Ishikawa (cell line): ENCODE results near the gene PTPN2.

Source experiments
- CEBPB ChIP-seq: IDR thresholded peaks from 2 replicates; pipeline ENCODE4 v1.6.1; 2012
- CREB1 ChIP-seq: IDR thresholded peaks from 2 replicates; pipeline ENCODE4 v1.6.1; 2012; ENCODE audit warnings: low read depth
- EP300 ChIP-seq: IDR thresholded peaks from 2 replicates; pipeline ENCODE4 v1.6.1; 2012; ENCODE audit warnings: borderline replicate concordance
- FOXM1 ChIP-seq: IDR thresholded peaks from 2 replicates; pipeline ENCODE4 v1.6.1; 2012; ENCODE audit warnings: low read depth, borderline replicate concordance
- RAD21 ChIP-seq: IDR thresholded peaks from 2 replicates; pipeline ENCODE4 v1.6.1; 2012; ENCODE audit warnings: low read depth
- TAF1 ChIP-seq: IDR thresholded peaks from 2 replicates; pipeline ENCODE4 v1.6.1; 2012; ENCODE audit warnings: low read depth, mild to moderate bottlenecking
- TEAD4 ChIP-seq: IDR thresholded peaks from 2 replicates; pipeline ENCODE4 v1.6.1; 2012
- YY1 ChIP-seq: IDR thresholded peaks from 2 replicates; pipeline ENCODE4 v1.6.1; 2012; ENCODE audit warnings: low read depth
- TF ChIP-seq, protein P1 (sequence below): IDR thresholded peaks from 2 replicates; pipeline ENCODE4 v1.6.1; 2012; ENCODE audit warnings: low read depth, mild to moderate bottlenecking
- TF ChIP-seq, protein P2 (sequence below): IDR thresholded peaks from 2 replicates; pipeline ENCODE4 v1.6.1; 2012

DNA sequence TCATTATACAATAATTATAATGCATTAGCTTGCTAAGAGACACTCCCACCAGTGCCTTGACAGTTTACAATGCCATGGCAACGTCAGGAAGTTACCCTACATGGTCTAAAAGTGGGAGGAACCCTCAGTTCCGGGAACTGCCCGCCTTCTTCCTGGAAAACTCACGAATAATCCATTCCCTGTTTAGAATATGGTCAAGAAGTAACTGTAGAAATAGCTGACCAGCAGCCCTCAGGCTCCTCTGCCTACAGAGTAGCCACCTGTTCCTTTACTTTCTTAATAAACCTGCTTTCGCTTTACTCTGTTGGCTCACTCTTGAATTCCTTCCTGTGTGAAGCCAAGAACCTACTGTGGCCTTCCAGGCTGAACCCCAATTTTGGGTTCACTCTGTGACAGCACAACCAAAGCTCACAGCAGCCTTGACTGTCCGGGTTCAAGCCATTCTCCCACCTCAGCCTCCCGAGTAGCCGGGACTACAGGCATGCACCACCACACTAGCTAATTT is 20.0 kb upstream of the PTPN2 start:
- TF ChIP-seq YY1 (no peak), EP300 (no peak), FOXM1 (no peak), CREB1 (no peak), TEAD4 (no peak), RAD21 (no peak), TAF1 (no peak), CEBPB (no peak)
- TF ChIP-seq, protein P1, sequence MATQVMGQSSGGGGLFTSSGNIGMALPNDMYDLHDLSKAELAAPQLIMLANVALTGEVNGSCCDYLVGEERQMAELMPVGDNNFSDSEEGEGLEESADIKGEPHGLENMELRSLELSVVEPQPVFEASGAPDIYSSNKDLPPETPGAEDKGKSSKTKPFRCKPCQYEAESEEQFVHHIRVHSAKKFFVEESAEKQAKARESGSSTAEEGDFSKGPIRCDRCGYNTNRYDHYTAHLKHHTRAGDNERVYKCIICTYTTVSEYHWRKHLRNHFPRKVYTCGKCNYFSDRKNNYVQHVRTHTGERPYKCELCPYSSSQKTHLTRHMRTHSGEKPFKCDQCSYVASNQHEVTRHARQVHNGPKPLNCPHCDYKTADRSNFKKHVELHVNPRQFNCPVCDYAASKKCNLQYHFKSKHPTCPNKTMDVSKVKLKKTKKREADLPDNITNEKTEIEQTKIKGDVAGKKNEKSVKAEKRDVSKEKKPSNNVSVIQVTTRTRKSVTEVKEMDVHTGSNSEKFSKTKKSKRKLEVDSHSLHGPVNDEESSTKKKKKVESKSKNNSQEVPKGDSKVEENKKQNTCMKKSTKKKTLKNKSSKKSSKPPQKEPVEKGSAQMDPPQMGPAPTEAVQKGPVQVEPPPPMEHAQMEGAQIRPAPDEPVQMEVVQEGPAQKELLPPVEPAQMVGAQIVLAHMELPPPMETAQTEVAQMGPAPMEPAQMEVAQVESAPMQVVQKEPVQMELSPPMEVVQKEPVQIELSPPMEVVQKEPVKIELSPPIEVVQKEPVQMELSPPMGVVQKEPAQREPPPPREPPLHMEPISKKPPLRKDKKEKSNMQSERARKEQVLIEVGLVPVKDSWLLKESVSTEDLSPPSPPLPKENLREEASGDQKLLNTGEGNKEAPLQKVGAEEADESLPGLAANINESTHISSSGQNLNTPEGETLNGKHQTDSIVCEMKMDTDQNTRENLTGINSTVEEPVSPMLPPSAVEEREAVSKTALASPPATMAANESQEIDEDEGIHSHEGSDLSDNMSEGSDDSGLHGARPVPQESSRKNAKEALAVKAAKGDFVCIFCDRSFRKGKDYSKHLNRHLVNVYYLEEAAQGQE, result no peak
- TF ChIP-seq, protein P2, sequence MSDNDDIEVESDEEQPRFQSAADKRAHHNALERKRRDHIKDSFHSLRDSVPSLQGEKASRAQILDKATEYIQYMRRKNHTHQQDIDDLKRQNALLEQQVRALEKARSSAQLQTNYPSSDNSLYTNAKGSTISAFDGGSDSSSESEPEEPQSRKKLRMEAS, result no peak
